Hepatic stellate cell (primary cell): ENCODE measurements around the gene PRDM16.

Experiments used
- DNase-seq: peaks from one replicate; pipeline ENCODE4 v3.0.0; 2011; ENCODE audit warnings: low spot score

The PRDM16 gene

DNA sequence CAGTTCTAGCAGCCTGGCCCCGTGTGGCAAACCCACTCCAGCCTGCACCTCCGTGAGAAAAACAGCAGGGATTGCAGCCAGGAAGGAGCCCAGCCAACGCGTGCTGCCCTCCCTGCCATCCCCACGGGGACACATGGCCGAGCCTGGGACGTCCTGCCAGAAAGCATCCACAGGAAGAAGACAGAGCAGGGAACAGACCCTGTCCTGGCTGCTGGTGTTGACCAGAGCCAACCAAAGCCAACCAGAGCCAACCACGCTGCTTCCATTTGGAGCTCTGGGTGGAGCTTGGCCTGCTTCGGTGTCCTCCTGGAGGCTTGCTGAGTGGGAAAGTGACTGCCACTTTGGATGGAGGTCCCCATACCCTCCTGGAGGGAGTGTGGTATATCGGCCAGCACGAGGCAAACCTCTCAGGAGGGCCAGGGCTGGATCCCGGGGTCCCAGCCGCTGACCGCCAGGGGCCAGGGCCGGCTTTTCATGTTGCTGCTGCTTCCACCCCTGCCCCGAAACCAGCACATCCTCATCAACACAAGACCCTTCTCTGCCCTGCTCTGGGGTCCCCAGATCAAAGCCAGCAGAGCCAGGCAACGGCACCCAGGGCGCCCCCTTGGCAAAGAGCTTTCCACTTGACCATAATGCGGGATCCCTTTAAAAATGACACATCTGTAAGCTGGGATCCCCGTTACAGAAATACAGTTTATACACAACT lies 304.9 kb downstream of the PRDM16 start:
- no peak for DNase-seq

DNA sequence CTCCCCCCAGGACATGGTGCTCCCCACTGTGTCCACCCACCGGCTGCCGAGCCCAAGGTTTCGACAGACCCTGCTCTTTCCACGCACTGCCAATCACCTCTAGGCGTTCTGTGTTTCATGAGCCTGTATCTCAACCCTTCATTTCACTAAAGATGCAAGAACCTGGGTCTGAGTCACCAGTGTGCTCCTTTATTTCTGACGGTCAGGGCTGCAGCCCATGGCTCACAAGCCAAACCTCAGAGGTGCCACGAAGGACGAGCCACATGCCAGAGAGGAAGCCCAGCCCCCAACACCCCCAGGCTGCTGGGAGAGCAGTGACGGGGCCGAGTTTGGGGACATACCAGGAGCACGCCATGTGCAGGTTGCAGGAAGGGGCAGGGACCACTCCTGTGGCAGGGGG lies 306.2 kb downstream of the PRDM16 start:
- DNase-seq, result no peak

DNA sequence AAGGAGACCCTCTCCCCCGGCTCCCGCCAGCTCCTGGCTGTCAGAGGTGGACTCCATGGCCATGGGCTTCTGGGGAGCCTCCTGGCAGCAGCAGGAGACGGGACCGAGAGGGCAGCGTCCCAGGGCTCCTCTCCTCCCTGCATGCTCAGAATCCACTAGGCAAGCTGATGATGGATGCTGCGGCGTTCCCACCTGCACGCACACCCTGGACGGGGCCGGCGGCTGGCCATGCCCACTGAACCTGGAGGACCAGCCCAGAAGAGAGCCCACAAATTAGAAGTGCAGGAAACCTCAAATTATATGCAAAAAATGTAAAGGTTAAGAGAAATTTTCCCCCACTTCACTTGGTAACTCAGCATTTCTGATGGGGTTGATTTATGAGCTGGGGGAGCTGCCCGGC lies 308.2 kb downstream of the PRDM16 start:
- no peak for DNase-seq

DNA sequence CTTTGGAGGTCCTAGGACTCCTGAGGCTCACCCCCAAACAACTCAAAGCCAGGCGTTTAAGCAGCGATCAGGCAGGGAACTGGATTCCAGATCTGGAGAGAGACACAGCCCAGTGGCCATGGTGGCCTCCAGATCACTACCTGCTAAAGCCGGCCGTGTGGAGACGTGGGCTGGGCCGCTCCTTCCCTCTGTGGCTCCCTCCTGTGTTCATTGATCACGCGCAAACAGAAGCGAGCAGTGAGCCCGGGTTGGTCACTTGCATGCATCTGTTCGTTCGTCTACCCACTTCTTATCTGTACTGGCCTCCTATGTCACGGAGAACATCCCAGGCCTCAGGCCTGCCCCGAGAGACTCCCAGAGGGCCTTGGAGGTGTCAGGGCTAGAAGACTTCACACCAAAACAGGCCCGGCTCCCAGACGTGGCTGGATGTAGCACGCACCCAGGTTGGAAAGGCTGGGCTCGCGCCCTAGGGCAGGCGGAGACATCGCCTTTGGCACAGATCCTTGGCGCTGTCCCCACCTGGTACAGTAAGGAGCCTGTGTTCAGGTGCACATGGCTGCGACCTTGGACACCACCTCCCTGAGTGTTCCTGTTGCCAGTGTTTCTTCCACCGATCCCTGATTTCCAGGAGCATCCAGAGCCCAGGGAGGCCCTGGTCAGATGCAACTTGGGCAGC lies 308.7 kb downstream of the PRDM16 start:
- DNase-seq, result no peak

DNA sequence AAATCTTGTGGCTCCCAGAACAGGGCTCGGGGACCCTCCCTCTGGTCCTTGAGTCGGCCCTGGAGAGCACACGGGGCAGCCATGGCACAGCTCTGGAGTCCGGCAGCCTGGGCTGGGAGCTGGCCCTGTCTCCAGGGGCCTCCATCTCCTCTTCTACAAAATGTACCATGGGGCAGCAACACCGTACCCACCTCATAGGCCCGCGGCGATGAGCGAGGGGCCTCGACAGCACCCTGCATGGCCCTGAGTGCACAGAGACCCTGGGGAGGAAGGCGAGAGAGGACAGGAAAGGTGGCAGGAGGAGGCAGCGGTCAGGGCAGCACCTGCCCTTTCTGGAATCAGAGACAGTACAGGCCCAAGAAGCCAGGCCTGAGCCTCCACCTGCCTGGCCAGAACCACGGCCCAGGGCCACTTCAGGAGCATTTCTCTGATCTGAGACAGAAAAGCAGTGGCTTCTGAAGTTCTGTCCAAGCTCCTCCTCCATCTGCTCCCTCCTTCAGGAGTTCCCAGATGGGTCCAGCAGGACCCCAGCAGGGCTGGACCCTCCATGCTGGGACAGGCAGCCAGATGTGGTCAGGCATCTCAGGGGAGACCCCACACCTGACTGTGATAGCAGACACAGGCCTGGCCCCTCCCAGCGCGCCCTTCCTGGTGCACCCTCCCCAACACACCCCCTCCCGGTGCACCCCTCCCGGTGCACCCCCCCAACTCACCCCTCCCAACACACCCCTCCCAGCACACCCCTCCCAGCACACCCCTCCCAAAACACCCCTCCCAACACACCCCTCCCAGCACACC lies 309.6 kb downstream of the PRDM16 start:
- no peak for DNase-seq

DNA sequence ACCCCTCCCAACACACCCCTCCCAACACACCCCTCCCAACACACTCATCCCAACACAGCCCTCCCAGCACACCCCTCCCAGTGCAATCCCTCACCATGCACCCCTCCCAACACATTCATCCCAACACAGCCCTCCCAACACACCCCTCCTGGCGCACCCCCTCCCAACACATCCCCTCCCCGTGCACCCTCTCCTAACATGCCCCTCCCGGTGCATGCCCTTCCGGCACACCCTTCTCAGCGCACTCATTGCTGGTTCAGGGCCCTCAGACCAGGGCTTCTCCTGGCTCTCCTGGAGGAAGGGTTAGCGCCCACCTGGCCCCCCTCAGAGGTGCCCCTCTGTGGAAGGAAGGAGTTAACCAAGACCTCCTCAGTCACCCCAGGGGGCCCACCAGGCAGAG lies 310.9 kb downstream of the PRDM16 start:
- no peak for DNase-seq

DNA sequence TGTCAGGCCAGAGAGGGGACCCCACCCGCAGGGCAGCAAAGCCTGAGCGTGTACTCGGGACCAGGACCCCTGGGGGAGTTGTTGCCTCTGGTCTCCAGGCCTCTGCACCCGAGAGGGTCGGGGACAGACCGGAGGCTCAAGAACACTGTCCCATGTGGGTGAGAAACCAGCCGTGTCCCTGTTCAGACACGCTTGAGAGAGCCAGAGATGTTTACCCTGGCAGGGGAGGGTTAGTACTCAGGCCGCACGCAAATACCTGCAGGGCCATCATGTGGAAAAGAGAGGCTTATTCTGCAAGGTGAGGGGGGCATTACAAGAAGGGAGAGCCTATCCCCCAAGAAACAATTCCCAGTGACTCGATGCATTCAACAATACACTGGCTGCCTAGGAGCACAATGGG lies 311.5 kb downstream of the PRDM16 start:
- DNase-seq, result no peak

DNA sequence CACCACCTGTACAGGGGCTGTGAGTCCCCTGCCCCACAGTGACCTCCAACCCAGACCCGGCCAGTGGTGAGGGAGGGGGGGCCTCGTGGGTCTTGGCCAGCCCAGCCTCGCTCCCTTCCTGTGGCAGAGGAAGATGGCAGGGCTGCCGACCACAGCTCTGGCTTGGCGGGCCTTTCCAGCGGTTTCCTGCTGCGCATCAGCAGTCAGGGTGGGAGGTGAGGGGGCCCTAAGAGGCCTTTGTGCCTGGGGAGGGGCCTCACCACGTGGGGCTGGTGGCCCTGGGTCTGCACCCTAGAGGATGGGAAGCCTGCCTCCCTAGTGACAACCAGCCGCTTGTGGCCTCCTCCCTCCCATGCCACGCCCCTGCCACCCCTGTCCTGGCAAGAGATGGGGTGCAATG lies 312.9 kb downstream of the PRDM16 start:
- DNase-seq, result no peak

DNA sequence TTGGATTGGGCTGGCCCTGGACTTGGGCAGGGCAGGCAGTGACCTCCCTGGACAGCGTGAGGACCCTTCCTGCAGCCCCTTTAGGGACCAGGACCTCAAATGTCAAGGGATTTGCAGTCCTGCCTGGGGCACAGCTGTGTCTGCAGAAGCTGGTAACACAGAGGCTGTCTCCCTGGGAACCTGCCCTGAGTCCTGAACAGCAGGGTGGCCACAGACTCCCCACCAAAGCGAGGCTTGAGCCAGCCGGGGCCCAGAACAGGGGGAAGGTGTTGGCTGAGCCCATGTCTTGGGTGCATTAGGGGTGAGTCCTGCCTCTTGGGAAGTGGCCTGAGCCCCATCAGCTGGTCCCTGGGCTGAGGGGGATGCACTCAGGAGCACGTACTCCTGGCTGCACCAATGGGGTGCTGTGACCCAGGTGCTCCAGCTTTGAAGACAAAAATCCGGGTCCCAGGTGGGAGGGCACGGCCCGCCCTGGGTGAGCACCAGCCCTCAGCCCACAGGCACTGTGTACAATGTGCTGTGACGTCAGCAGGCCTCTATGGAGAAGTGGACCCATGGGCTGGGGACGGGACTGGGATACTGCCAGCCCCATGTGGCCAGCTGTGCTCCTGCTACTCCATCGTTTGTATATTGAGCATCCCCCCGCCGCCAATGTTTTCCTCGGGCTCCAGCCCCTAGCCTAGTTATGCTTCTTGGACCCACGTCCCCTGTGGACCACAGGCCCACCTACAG lies 313.5 kb downstream of the PRDM16 start:
- no peak for DNase-seq

DNA sequence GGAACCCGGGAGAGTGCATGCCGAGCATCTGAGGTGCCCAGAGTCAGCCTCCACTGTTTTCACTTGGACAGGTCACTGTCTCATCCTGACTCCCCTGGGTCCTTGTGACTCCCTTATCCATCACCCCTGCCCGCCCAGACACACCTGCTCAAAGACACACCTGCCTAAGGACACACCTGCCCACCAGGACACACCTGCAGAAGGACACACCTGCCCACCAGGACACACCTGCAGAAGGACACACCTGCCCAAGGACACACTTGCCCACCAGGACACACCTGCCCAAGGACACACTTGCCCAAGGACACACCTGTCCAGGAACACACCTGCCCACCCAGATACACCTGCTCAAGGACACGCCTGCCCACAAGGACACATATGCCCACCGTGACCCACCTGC lies 314.7 kb downstream of the PRDM16 start:
- DNase-seq, result no peak

DNA sequence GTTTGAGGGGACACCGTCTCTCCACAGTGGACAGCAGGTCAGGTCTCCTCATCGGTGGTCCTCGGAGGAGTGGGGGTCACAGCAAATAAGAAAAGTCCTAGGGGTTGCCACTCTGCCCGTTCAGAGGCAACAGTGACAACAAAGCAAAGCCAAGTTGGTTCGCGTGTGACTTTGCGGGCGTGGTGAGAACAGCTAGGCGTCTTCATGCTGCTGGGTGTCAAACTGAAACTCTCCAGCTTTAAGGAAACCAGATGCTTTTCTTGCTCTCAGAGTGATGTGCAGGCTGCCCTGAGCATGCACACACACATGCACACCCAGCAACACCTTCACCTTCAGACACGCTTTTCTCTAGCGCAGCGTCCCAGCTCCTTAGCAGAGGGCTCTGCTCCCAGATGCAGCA lies 315.4 kb downstream of the PRDM16 start:
- DNase-seq, result no peak

DNA sequence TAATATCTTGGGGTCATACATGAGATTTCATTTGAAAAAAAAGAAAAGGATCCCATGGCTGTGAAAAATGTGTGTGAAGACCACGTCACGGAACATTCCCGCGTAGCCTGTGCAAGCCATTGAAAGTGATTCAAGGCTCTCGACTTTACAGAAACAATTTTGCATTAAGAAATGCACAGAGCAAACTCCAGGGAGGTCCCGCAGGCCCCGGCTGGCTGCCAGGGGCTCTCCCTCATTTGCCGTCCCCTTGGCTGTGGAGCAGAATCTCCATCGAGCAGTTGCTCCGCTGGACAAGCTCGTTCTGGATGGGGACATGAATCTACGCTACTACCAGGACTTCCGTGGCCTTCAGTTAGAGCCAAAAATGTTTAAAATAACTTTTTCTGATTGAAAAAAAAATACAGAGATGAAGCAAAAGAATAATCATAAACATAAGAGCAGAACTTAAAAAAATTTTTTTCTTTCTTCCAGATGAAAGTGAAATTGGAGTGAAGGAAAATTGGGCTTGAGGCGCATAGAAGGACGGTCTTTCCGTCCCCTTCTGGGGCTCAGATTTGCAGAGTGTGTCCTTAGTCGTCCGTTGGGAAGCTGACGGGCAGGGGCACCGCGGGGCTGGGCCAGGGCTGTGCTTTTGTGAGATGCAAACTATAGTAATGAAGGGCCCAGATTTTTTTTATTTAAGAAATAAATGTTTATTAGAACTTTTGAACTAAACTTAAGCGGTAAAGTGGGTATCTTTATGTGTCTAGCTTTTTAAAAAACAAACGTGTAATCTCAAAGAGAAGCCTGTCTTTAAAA lies 317.4 kb downstream of the PRDM16 start:
- no peak for DNase-seq

DNA sequence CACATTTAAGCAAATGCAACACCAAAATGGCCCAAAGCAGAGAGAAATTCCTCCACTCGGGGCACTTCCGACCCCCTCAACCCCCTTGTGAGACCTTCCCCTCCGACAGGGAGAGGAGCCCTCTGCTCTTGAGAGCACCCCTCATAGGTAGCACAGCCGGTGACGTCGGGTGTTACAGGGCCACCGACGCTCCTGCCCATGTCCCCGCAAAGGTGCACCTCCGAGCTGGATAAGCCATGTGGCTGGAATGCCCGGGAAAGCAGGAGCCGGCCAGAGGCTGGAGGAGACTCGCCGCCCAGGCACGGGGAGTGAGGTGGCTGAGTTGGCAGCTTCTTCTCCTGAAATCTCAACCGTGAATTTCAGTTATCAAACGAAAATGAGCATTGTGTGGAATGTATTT lies 318.4 kb downstream of the PRDM16 start:
- DNase-seq, result no peak

DNA sequence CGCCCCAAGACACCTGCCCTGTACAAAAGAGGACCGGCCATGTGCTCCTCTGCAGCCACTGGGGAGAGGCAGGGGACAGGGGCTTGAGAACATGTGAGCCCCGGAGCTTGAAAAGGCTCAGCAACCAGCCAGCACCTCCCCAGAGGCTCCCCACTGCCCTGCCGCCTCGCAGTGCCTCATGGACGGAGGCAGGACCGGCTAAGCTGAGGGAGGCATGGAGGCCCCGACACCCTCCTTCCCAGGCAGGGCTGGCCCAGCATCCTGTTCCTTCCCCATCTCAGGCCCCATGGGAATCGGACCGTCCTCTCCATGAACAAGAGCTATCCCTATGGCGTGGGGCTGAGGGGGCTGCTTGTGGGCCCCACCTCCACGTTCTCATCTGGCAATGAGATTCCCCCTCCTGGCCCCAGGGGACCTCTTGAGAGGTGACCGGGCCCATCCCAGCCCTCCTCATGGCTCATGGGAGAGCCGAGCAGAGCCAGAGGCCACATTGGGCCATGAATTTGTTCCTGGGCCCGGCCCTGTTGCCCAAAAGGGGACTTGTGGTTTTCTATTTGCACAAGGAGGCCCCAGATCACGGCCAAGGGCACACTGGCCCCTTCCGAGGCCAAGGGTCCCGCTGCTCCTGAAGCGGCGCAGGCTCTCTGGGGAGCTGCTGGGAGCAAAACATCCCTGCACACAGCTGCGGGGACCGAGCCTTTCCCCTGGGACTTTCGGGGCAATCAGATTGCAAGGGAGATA lies 320.3 kb downstream of the PRDM16 start:
- DNase-seq, result no peak

DNA sequence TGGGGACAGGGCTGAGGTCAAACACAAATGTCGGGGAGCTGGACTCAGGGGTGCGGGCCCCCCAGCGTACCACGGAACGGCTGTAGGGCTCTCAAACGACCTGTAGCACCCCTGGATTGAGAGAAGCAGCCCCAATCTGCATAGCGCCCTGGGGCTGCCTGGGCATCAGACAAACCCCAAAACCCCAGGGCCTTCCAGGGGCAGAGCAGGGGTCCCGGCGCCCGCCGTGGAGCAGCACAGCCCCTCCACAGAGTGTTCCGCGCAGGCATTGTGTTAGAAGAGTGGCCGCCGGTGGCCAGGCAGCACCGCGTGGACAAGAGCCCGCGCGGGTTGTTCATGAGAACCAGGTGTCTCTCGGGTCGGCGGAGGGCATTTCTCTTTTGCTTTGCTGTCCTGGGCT lies 321.3 kb downstream of the PRDM16 start:
- no peak for DNase-seq

DNA sequence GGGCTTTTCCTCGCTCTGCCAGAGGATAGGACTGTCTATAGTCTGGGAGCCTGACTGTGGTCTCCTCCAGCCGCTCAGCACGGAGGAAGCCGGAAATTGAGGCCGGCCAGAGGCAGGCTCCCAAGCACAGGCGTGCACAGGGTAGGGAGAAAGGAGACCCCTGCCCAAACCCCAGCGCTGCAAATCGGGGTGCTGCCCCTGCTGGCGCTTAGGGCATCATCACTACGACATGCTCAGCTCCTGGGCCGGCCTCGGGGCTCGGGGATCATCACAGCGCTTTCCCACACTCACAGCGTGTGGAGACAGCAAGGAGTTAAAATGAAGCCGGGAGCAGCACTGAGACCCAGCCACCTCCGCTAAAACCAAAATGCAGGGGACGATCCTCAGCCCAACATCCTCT lies 322.7 kb downstream of the PRDM16 start:
- no peak for DNase-seq

DNA sequence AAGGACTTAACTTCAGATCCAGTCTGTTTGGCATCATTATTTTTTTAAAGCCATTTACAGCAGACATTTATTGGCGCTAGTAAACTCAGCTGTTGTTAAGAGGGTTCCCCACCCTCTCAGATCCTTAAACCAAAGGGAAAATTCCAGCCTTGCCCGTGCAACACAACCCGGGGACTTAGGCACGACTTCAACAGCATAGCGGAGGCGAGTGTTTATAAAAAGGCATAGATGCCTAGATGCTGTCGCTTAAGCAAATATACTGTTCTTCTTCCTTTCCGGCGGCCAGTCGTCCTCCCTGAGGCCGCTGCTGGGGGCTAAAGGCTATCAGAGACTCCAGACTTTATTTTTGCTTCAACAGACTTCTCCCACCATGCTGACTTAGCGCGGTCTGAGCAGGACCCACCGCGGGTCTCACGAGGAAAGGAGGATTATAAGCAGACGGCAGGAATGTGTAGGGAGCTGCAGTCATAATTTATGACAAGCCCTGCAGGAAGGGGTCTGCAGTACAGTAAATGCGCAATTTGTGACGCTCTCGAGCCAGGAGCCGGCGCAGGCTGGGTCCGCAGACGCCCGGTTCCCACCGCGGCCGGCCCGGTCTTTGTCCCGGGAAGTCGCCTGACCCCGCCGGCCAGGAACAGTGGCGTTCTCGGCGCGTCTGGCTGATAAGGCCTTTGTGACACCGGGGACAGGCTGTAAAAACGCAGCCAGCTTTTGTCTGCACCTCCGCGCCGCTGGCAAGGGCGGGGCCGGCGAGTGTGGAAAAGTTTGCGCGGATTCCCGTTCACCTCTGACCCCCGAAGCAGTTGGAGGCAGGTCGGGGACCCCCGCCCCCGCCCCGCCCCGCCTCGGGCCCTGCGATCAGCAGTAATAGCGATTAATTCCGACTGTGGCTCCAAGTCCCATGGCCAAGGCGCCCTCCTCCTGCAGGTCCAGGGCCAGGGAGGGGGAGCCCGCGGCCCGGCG lies 324.3 kb downstream of the PRDM16 start:
- DNase-seq, result peak; percentile 70

DNA sequence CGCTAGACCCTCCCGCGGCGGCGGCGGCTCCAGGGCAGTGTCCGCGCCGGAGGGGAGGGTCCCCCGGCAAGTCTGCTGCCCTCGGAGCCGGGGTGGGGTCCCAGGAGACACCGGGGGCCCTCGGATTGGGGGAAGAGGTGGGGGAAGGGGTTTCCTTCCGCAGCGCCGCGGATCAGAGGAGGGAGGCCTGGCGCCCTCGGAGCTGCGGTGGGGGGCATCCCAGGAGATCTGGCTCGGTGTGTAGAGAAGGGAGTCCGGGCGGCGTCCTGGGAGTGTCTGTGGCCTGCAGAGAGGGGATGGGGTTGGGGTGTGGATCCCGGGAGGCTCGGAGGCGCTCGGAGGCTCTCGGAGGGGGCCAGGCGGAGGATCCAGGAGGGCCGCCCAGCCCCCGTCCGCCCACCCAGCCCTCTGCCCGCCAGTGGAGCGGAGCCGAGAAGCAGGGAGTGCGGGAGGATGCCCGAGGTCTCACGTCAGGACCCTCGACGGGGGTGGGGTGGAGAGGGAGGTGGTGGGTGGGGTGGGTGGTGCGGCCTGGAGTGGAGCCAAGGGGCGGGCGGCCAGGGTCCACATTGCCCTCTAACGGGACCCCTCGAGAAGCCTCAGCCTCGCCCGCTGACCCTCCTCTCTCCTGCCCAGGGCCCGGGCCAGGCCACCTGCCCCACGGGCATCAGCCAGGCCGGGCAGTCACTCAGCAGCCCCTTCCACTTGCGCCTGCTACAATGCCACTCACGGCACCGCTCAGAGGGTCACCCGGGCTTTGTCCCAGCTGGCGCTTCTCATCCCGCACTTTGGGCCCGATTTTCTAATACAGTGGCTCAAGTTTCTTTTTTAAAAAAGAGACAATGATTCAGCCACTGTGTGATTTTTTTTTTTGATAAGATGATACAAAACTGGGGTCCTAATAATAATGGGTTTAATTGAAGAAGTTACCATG lies 325.3 kb downstream of the PRDM16 start:
- no peak for DNase-seq

DNA sequence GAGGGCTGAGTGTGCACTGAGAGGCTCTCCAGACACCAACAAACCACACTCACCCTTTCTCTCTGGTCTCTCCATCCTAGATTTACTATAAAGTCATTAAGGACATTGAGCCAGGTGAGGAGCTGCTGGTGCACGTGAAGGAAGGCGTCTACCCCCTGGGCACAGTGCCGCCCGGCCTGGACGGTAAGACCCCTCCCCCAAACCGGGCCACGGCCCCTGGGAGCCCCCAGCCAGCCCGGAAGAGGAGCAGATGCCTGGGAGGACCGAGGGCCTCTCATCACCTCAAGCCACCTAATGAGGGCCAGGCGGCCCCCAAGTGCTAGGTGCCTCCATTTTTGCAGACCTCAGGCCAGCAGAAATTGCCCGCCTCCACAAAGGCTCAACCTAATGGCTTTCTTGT lies 327.4 kb downstream of the PRDM16 start:
- no peak for DNase-seq
